Neural crest cell (in vitro differentiated cells): ENCODE data around the gene TERF2IP. TPM values are rescaled to one million over a fixed set of nuclear protein-coding genes. Genes with fewer than 3 reads are reported as not detected.

Experiments used
- DNase-seq: peaks from one replicate; pipeline ENCODE4 v3.0.0; 2021; ENCODE audit warnings: low read depth, mixed read lengths, low spot score
- H3K27ac Mint-ChIP-seq: one replicate; pipeline ENCODE4 v1.8.0; 2021; ENCODE audit warnings: mild to moderate bottlenecking, mixed read lengths; ENCODE audit not compliant: unreplicated experiment
- H3K27me3 Mint-ChIP-seq: 2 replicates; pipeline ENCODE4 v1.8.0; 2021; ENCODE audit warnings: low read depth, mild to moderate bottlenecking, mixed read lengths
- H3K36me3 Mint-ChIP-seq: 2 replicates; pipeline ENCODE4 v1.8.0; 2021; ENCODE audit warnings: low read depth, mild to moderate bottlenecking, mixed read lengths
- H3K4me1 Mint-ChIP-seq: 2 replicates; pipeline ENCODE4 v1.8.0; 2021; ENCODE audit warnings: mixed read lengths
- H3K4me3 Mint-ChIP-seq: one replicate; pipeline ENCODE4 v1.8.0; 2021; ENCODE audit warnings: mild to moderate bottlenecking, mixed read lengths
- H3K9me3 Mint-ChIP-seq: 2 replicates; pipeline ENCODE4 v1.8.0; 2021; ENCODE audit warnings: mixed read lengths
- CTCF ChIP-seq: fragments of 200-600 bp; sonication (generic); conservative IDR thresholded peaks from 2 replicates; pipeline ENCODE4 v1.5.0; 2021; ENCODE audit warnings: antibody characterized with exemption, mild to moderate bottlenecking
- total RNA-seq: library from RNA; stranded (reverse); gene quantifications from 2 replicates; pipeline ENCODE4 v1.2.1, GENCODE V29; 2021

TERF2IP gene
- total RNA-seq, 1 donor from 2014 or later: 47.2 TPM

GRCh38 chr16:75702242-75702641, 54.7 kb downstream of the TERF2IP start:
- peaks cover 2% of the 10 kb centered on the region for H3K9me3 Mint-ChIP-seq
- no peaks in the 10 kb centered on the region for H3K4me1 Mint-ChIP-seq
- H3K27ac Mint-ChIP-seq: no peak overlapping the region
- no peaks in the 10 kb centered on the region for H3K36me3 Mint-ChIP-seq
- H3K4me3 Mint-ChIP-seq: no peak overlapping the region
- DNase-seq: no peak
- H3K27me3 Mint-ChIP-seq: no peaks in the 10 kb centered on the region
- TF ChIP-seq CTCF: no peak

DNA sequence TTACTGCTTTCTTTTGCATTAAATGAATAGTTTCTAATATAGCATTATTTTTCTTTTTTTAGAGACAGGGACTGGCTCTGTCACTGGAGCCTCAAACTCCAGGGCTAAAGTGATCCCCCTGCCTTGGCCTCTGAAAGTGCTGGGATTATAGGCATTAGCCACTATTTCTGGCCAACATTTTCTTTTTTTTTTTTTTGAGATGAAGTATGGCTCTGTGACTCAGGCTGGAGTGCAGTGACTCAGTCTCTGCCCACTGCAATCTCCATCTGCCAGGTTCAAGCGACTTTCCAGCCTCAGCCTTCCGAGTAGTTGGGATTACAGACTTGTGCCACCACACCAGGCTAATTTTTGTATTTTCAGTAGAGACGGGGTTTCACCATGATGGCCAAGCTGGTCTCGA, 55.7 kb downstream of the TERF2IP start:
- no peaks in the 10 kb centered on the region for H3K36me3 Mint-ChIP-seq
- H3K9me3 Mint-ChIP-seq: peaks cover 4% of the 10 kb centered on the region
- no peak overlapping the region for H3K4me3 Mint-ChIP-seq

More for the DNA sequence above, 55.7 kb downstream of the TERF2IP start:
- DNase-seq: no peak
- Mint-ChIP-seq H3K27ac (no peak overlapping the region), H3K27me3 (no peaks in the 10 kb centered on the region), H3K4me1 (no peaks in the 10 kb centered on the region)
- no peak for TF ChIP-seq CTCF

Other genes starting within 250 kb of the TERF2IP start
- gene CFDP1, start 214.3 kb upstream of the TERF2IP start, total RNA-seq: 99.8 and 103 TPM in 2 replicates
- 50.5 and 56.4 TPM in 2 replicates for gene TMEM170A, start 183.1 kb upstream of the TERF2IP start, total RNA-seq
- 22.4 and 23.1 TPM in 2 replicates for gene CHST6, start 152.3 kb upstream of the TERF2IP start, total RNA-seq
- 1.3 and 1.5 TPM in 2 replicates for gene CHST5, start 111.7 kb upstream of the TERF2IP start, total RNA-seq
- gene TMEM231, start 91.5 kb upstream of the TERF2IP start, total RNA-seq: 25.8 and 27.5 TPM in 2 replicates
- gene GABARAPL2, start 81.4 kb upstream of the TERF2IP start, total RNA-seq: 83.0 and 87.0 TPM in 2 replicates
- gene ADAT1, start 24.5 kb upstream of the TERF2IP start, total RNA-seq: 78.7 and 82.6 TPM in 2 replicates
- 161 and 164 TPM in 2 replicates for gene KARS1, start 108 bp upstream of the TERF2IP start, total RNA-seq
- gene CPHXL2, start 29.2 kb downstream of the TERF2IP start, total RNA-seq: not detected in 2 replicates
- gene DUXB, start 53.7 kb downstream of the TERF2IP start, total RNA-seq: not detected in 2 replicates
- gene CPHXL, start 78.7 kb downstream of the TERF2IP start, total RNA-seq: not detected in 2 replicates